HG03045 (cell line): ENCODE results near the gene REEP6.

Experiments
- ATAC-seq: cut with Tn5 transposase; IDR thresholded peaks from one replicate; pipeline ENCODE4 v1.9.1; 2021; ENCODE audit warnings: mild to moderate bottlenecking, moderate library complexity; ENCODE audit not compliant: unreplicated experiment

The REEP6 gene

GRCh38 chr19:1491114-1491848 is at the start of gene REEP6:
Gene REEP6, plus strand, starts transcription at chr19:1491181. Its CDS starts 89 bp downstream, at chr19:1491270.
- no peak for ATAC-seq

GRCh38 chr19:1441677-1442438 is 49.1 kb upstream of the REEP6 start:
- ATAC-seq = no peak

GRCh38 chr19:1445185-1445931 is 45.6 kb upstream of the REEP6 start:
- ATAC-seq = no peak

GRCh38 chr19:1445932-1446712 is 44.9 kb upstream of the REEP6 start:
- no peak for ATAC-seq

- no peak for ATAC-seq
These were observed 44.1 kb upstream of the REEP6 start for GRCh38 chr19:1446713-1447481.

- ATAC-seq = no peak
These were observed 43.5 kb upstream of the REEP6 start for GRCh38 chr19:1447504-1447903.

GRCh38 chr19:1447944-1448343 is 43.0 kb upstream of the REEP6 start:
- no peak for ATAC-seq

GRCh38 chr19:1449467-1450442 is 41.2 kb upstream of the REEP6 start, which contains the start of gene APC2:
Gene APC2, plus strand, starts transcription at chr19:1450121. Its CDS starts 2,881 bp downstream, at chr19:1453002.
- ATAC-seq = no peak

GRCh38 chr19:1450735-1451731 is 39.9 kb upstream of the REEP6 start:
- no peak for ATAC-seq

- ATAC-seq = no peak
These were observed 38.8 kb upstream of the REEP6 start for GRCh38 chr19:1451916-1452801.

GRCh38 chr19:1452802-1453524 is 38.0 kb upstream of the REEP6 start:
- no peak for ATAC-seq

- no peak for ATAC-seq
These were observed 37.2 kb upstream of the REEP6 start for GRCh38 chr19:1453525-1454364.

GRCh38 chr19:1455002-1455335 is 36.0 kb upstream of the REEP6 start:
- ATAC-seq = no peak

GRCh38 chr19:1455336-1456120 is 35.5 kb upstream of the REEP6 start:
- ATAC-seq = no peak
